Stimulated activated CD8-positive, alpha-beta memory T cell treated with anti-CD3 and anti-CD28 coated beads, Interleukin-7, amount 100 ng/mL, for 24 hours (primary cell): Measurements from ENCODE around the gene SYS1.

Experiments used
- DNase-seq: peaks from one replicate; pipeline ENCODE4 v3.0.0-alpha.2; 2020; ENCODE audit warnings: low read depth

SYS1 gene

DNA sequence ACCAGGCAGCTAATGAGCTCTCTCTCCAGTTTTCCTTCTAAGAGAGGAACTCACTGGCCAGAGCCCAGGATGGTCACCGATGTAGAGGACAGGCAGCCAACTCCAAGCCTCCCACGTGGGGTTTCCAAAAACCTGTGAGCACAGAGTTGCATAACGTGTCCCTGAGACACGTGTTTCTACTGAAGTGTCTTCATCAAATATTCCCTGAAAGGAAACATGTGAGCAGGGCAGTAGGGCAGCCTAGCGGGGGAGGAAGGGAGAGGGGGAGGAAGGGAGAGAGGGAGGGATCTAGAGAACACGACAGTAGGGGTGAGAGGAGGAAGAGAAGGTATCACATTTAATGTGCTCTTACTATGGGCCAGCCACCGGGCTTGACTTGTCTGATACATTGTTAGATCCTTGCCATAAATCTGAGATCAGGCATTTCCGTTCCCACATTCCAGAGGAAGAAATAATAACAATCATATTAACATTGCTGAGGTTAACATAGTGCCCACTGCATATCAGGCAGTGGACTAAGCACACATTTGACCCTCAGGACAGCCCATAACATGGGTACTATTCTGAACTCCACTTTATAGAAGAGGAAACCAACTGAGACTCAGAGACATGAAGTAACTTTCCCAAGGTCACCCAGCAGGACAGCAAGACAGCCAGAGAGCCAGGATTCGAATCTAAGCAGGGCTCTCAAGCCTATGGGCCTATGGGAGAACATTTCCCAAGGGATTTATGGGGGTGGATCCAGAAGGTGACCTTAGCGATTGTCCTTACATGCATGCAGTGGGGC, 4.5 kb upstream of the SYS1 start:
- no peak for DNase-seq

GRCh38 chr20:45359069-45359405, 3.9 kb upstream of the SYS1 start:
- DNase-seq = no peak

GRCh38 chr20:45359406-45360148, 3.4 kb upstream of the SYS1 start:
- no peak for DNase-seq

- no peak for DNase-seq
These were observed 1.2 kb upstream of the SYS1 start for GRCh38 chr20:45361793-45362192.

GRCh38 chr20:45363611-45364492, 896 bp downstream of the SYS1 start:
- no peak for DNase-seq

GRCh38 chr20:45365444-45365970, 2.6 kb downstream of the SYS1 start:
- no peak for DNase-seq

GRCh38 chr20:45366192-45366591, 3.2 kb downstream of the SYS1 start:
- no peak for DNase-seq

GRCh38 chr20:45366631-45367030, 3.7 kb downstream of the SYS1 start:
- DNase-seq = no peak

DNA sequence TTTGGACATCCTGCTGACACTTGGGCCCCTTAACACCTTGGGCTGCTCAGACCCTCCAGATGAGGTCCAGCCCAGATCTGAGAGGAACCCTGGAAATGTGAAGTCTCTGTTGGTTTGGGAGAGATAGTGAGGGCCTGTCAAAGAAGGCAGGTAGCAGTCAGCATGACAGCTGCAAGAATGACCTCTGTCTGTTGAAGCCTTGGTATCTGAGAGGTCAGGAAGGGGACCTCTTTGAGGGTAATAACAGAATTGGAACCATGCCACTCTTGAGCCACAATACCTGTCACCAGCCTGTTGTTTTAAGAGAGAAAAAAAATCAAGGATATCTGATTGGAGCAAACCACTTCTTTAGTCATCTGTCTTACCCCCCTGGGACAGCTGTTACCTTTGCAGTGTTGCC, 4.2 kb downstream of the SYS1 start:
- no peak for DNase-seq

DNA sequence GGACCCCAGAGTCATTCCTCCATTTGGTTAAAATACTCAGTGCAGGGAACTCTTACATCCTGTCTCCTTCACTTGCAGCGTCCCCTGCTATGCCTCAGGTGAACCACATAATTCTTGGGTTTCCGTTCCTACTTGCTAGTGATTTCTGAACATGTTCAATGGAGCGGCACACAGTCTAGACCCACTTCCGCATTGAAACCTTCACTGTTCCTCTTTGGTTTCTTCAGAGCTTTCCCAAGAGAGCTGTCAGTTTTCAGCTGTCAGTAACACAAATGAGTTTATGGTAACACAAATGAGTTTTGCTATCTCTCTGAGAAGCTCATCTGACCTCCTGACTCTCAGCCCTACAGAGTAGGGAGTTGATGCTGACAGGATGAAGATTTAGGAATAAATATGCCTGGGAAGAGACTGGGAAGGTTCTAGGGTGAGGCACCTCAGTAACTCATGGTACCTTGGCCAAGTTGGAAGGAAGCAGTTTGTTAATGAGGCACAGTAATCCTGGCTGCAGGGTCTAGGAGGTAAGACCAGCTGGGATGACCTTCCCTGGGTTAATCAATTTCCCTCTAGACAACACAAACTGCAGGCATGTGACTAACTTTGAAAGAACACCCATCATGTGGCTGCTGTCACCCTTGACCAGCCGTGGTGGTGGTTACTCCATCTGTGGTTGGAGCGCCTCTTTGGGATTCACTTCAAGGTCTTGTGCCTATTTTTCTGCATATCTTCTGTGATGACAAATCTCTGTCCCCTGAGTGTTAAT, 5.4 kb downstream of the SYS1 start:
- DNase-seq = no peak

DNA sequence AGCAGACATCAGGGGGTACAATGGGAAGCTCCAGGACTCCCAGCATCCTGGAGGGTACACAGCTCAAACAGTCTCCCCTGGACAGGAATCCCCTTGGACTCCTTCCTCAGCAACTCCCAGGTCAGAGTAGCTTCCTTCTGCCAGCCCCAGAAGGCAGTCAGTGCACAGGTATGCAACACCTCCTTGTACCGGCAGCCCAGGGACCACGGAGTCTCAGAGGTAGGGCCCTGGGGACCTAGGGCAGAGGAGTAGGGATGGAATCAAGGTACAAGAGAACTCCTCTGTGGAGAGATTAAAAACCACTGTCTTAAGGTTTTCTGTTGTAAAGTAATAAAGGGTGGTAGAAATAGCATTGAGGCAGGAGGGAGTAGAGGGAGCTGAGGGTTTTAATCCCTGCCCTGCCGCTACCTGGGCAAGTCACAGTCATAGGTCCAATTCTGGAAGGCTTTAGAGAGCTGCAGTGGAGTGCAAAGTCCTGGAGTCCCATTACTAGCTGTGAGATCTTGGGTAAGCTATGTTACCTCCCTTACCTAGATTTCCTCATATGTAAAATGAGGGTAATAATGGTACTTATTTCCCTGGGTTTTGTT, 7.7 kb downstream of the SYS1 start:
- DNase-seq = no peak

- no peak for DNase-seq
These were observed 9.3 kb downstream of the SYS1 start for GRCh38 chr20:45372241-45372640.

GRCh38 chr20:45372646-45373352, 9.8 kb downstream of the SYS1 start:
- DNase-seq = no peak

DNA sequence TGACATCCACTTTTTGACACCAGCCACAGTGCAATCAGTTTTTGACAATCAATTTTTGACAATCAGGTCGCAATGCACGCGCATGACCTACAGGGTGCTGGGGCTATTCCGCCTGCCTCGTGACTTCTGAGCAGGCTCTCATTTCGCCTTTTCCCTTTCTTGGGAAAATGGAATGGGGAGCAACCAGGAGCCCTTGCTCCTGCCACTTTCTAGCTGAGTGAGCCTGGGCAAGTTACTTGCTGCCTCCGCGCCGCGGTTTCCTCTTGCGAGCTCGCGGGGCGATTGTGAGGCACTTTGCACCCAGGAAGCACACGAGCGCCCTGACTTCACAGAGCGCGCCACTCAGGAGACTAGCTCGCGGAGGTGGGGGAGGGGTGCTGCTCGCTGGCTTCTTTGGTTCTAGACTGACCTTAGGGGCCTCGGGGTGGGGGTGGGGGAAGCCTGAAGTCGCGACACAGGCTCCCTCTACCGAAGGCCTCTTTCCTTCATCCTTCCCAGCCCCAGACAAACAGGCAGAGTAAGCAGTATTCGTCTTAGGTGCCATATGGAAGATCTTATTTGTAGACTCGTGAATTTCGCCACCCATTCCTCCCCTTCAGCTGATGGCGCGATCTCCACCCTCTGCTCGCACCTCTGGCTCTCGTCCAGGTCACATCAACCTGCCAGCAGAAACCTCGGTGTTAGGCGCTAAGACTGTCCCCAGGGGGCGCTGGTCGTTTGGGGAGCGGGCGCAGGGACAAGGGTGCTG, 10.6 kb downstream of the SYS1 start:
- DNase-seq = peak; percentile 81

DNA sequence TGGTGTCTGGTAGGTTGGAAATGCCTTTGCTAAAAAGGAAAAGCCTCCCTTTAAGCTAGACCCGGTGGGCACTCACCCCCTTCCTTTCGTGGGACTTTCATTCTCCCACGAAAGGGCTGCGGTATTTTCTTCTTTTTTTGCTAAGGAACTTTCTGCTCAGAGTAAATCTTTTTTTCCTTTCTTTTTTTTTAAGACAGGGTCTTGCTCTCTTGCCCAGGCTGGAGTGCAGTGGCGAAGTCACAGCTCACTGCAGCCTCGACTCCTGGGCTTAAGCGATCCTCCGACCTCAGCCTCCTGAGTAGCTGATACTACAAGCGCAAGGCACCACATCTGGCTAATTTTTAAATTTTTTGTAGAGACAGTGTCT, 11.1 kb downstream of the SYS1 start:
- DNase-seq = no peak

- DNase-seq = no peak
These were observed 12.0 kb downstream of the SYS1 start for GRCh38 chr20:45374966-45375365.

DNA sequence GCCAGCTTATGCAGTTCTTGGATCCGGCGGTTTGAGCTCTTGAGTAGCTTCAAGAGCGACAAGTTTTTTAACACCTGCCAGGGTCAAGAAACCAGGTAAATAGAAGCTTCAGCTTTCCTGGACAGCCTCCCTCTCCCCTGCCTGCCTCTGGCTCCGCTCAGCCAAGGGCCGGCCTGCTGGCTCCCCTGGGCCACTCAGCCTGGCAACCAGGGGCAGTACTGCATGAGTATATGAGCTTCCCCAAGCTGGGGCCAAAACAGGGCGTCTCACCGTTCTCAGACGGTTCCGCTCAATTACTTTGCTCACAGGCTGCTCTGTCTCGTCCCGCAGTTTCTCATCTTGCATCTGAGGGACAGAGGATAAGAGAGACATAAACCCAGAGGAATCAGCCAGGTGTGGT, 14.3 kb downstream of the SYS1 start:
- no peak for DNase-seq

DNA sequence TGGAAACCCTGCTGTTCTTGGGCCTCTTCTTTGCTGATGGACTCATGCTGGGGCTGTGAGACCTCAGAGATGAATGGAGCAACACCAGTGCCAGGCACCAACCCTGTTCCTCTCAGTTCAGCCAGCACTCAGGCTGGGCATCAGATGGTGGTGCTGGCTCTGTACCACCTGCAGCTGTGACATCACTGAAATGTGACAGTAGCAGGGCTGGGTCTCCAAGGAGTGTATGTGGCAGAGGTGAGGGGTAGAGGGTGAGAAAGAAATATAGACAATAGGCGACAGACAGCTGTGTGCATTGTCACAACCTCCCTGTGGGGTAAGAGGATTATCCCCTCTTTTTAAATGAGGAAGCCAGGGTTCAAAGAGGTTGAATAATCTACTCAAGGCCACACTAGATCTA, 15.2 kb downstream of the SYS1 start, which contains the start of gene TP53TG5:
TP53TG5 (minus strand) TSS at position 135 of the 400 bp plus-strand sequence; CDS start at position 46, 89 bp downstream.
- DNase-seq = no peak

- DNase-seq = no peak
These were observed 24.3 kb downstream of the SYS1 start for GRCh38 chr20:45387274-45387673.

GRCh38 chr20:45390931-45391330, 28.0 kb downstream of the SYS1 start:
- DNase-seq = no peak
